ENCODE data around the gene NSUN2.

DNA sequence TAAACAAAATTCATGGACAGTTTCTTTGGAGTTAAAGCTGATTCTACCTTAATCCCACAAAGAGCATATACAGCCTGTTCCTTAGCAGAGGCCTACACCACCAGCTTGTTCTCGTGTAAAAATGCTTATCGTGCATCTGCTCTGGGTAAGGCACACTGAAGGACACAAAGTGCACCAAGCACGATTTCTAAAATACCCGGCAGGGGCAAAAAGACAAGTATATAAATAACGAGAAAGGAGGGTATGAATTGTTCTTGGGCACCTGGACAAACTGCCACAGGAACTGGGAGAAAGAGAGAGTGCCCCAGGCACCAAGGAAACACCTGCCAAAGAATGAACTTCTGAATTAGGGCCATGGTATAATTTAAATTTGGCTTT, 25.3 kb downstream of the NSUN2 start:
- TF ChIP-seq CTCF (IDR thresholded peaks at IDR 0.05; ENCODE audit: poor library complexity, severe bottlenecking) (no peak), POLR2AphosphoS5 (IDR thresholded peaks at IDR 0.05) (no peak), REST (IDR thresholded peaks at IDR 0.05; ENCODE audit: borderline replicate concordance) (no peak), TAF1 (IDR thresholded peaks at IDR 0.05; ENCODE audit: low read depth) (no peak), EZH2 (IDR thresholded peaks at IDR 0.05; ENCODE audit: borderline replicate concordance, insufficient read depth, low read length, poor library complexity, severe bottlenecking) (no peak)

Measured in neural cell (in vitro differentiated cells).